ENCODE measurements around the gene JOSD2. TPM values are rescaled to one million over a fixed set of nuclear protein-coding genes. Genes with fewer than 3 reads are reported as not detected.
"Not testable (repeated sequence)": the region's sequence is repeated elsewhere in the genome, so short reads cannot be mapped to it uniquely, and the experiment has no call there.

JOSD2 gene
- total RNA-seq, 4 donors from 2014 or later: 26.3 to 45.1 (median 34.9) TPM

DNA sequence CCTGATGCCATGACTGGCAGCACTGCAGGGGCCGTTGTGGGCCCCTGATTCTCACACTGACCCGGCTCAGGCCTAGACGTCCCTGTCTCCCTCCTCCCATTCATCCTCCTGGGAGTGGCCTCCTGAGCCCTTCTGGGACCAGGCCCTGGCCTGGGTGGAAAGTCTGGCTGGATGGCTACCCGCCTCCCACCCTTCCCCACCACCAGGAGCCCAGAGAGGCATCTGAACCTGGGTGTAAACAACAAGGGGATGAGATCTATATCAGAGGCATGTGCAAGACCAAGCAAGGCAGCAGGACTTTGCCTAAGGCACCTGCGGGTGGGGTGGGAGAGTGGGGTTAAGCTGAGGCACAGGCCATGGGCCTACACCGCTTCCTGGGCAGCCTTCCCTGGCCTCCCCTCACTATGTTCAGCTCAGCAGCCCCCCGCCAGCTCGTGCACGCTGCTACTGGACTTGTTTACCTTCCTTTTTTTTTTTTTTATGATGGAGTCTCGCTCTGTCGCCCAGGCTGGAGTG, 24.7 kb upstream of the JOSD2 start:
- H3K4me1 ChIP-seq: no peaks in the 10 kb centered on the region
- no peak overlapping the region for H3K27ac ChIP-seq
- TF ChIP-seq POLR2A (IDR thresholded peaks at IDR 0.05): no peak
- TF ChIP-seq, protein P1, sequence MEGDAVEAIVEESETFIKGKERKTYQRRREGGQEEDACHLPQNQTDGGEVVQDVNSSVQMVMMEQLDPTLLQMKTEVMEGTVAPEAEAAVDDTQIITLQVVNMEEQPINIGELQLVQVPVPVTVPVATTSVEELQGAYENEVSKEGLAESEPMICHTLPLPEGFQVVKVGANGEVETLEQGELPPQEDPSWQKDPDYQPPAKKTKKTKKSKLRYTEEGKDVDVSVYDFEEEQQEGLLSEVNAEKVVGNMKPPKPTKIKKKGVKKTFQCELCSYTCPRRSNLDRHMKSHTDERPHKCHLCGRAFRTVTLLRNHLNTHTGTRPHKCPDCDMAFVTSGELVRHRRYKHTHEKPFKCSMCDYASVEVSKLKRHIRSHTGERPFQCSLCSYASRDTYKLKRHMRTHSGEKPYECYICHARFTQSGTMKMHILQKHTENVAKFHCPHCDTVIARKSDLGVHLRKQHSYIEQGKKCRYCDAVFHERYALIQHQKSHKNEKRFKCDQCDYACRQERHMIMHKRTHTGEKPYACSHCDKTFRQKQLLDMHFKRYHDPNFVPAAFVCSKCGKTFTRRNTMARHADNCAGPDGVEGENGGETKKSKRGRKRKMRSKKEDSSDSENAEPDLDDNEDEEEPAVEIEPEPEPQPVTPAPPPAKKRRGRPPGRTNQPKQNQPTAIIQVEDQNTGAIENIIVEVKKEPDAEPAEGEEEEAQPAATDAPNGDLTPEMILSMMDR (IDR thresholded peaks at IDR 0.05): no peak
- no peak overlapping the region for H3K4me3 ChIP-seq
- 75 to 78% methylated on average over 8 to 9 of the region's 11 CpGs for WGBS, 2 donors
- intact Hi-C loops (cut with DNase I): no loop called here
- no peak for DNase-seq
- H3K36me3 ChIP-seq: no peaks in the 10 kb centered on the region
- H3K27me3 ChIP-seq: peaks cover 0 to 28% (median 0%) of the 10 kb centered on the region in 4 donors
- H3K9me3 ChIP-seq: peaks cover 0 to 17% (median 0%) of the 10 kb centered on the region in 3 donors

DNA sequence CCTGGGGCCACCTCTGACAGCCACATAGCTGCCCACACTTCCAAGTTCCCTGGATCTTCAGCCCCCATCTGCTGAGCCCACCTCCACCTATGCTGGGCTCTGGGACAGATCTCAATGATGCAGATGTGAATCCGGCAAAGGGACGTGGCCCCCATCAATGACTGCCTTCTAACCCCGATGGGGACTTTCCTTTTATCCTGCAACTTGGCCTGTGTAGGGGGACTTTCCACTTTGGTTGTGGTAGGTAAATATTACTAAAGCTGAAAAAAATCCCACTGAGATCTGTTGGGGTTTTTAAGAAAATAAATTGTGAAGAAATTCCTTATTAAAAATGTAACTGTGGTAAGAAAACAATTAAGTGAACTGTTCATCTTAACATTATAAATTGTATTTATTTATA, 23.5 kb upstream of the JOSD2 start:
- TF ChIP-seq, protein P1 (IDR thresholded peaks at IDR 0.05): no peak
- no peak for TF ChIP-seq POLR2A (IDR thresholded peaks at IDR 0.05)
- WGBS, 2 donors: 51 to 61% methylated on average over 3 of the region's 3 CpGs
- intact Hi-C loops (cut with DNase I): no loop called here
- Histone ChIP-seq H3K27ac (no peak overlapping the region), H3K4me1 (no peaks in the 10 kb centered on the region), H3K9me3 (peaks cover 0 to 17% (median 0%) of the 10 kb centered on the region in 3 donors), H3K4me3 (no peak overlapping the region), H3K36me3 (no peaks in the 10 kb centered on the region), H3K27me3 (peaks cover 0 to 39% (median 0%) of the 10 kb centered on the region in 4 donors)
- DNase-seq: no peak

DNA sequence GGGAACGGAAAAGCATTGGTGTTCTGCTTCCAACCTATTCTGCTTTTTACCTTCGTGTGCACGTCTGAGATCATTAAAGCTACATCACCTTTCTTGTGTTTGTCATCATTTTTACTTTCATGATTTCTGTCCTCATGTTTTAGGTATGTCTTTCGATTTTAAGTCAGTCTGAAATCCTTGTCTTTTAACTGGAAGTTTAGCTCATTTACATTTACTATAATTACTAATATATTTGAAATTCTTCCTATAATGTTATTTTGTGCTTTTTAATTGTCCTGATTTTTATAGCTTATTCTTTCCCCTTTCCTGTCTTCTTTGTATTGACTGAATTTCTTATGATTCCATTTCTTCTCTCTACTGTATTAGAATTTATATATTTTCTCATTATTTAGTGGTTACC, 22.0 kb upstream of the JOSD2 start:
- Histone ChIP-seq H3K9me3 (peaks cover 0 to 17% (median 0%) of the 10 kb centered on the region in 3 donors), H3K4me3 (no peak overlapping the region), H3K4me1 (no peaks in the 10 kb centered on the region), H3K27me3 (peaks cover 0 to 49% (median 0%) of the 10 kb centered on the region in 4 donors), H3K27ac (no peak overlapping the region), H3K36me3 (no peaks in the 10 kb centered on the region)
- 79 to 92% methylated on average over 4 of the region's 4 CpGs for WGBS, 2 donors
- no peak for TF ChIP-seq POLR2A (IDR thresholded peaks at IDR 0.05)
- TF ChIP-seq, protein P1 (IDR thresholded peaks at IDR 0.05): no peak
- intact Hi-C loops (cut with DNase I): no loop called here
- DNase-seq: no peak

DNA sequence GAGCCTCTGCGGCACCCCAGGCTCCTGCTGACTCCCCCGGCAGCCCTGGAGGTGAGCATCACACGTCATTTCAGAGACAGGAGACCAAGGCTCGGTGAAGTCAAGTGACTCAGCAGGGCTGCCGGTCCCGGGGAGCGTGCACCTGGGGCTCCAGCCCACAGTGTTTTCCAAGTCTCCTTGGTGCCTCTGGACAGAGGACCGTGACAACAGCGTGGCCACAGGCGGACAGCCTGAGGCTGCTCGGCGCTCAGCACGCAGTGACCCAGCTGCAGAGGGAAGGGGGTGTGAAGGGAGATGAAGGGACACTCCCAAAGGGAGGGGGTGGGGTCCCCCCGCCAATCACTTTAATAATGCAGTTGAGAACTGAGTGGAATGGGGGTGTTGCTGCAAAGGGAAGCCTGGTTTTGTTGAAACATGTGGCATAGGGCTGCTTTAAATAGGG, 20.2 kb upstream of the JOSD2 start:
- Histone ChIP-seq H3K27ac (no peak overlapping the region), H3K36me3 (no peaks in the 10 kb centered on the region), H3K4me1 (no peaks in the 10 kb centered on the region), H3K4me3 (no peak overlapping the region), H3K27me3 (peaks cover 0 to 41% (median 0%) of the 10 kb centered on the region in 4 donors), H3K9me3 (peaks cover 0 to 17% (median 0%) of the 10 kb centered on the region in 3 donors)
- no peak for DNase-seq
- TF ChIP-seq, protein P1 (IDR thresholded peaks at IDR 0.05): no peak
- TF ChIP-seq POLR2A (IDR thresholded peaks at IDR 0.05): no peak
- intact Hi-C loops (cut with DNase I): no loop called here
- WGBS, 2 donors: 51 to 80% methylated on average over 1 to 7 of the region's 14 CpGs

DNA sequence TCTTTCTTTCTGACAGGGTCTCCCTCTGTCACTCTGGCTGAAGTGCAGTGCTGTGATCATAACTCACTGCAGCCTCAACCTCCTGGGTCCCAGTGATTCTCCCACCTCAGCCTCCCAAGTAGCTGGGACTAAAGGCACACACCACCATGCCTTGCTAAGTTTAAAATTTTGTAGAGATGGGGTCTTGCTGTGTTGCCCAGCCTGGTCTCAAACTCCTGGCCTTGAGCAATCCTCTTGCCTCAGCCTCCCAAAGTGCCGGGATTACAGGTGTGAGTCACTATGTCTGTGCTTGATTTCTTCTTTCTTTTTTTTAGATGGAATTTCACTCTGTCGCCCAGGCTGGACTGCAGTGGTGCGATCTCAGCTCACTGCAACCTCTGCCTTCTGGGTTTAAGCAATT, 17.1 kb upstream of the JOSD2 start:
- peaks cover 0 to 41% (median 0%) of the 10 kb centered on the region in 4 donors for H3K27me3 ChIP-seq
- DNase-seq; H3K4me1 ChIP-seq; H3K36me3 ChIP-seq; H3K4me3 ChIP-seq; H3K27ac ChIP-seq; H3K9me3 ChIP-seq; intact Hi-C loops (cut with DNase I): not testable (repeated sequence)
- WGBS, 2 donors: 68 to 69% methylated on average over 3 of the region's 3 CpGs

DNA sequence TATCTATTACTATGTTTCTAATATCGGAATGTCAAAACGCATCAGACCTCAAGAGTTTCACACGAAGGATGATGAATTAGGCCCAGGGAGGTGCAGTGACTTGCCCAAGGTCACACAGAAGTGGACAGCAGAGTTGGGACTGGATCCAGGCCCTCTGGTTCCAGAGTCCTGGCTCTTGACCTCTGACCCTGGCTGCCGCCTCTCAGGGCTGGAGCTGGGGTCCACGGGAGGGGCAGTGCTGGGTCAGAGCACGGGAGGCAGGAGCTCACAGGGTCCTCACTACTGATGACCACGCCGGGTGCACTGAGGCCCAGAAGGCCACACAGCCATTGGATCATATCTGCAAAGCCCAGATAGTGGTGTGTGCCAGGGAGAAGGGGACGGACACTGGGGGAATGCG, 11.9 kb upstream of the JOSD2 start:
- no peaks in the 10 kb centered on the region for H3K27me3 ChIP-seq
- H3K36me3 ChIP-seq: no peaks in the 10 kb centered on the region
- no peak overlapping the region for H3K27ac ChIP-seq
- DNase-seq: no peak
- WGBS, 2 donors: 91 to 93% methylated on average over 5 to 7 of the region's 10 CpGs
- no peaks in the 10 kb centered on the region for H3K9me3 ChIP-seq
- no peak overlapping the region for H3K4me3 ChIP-seq
- TF ChIP-seq, protein P1 (IDR thresholded peaks at IDR 0.05): no peak
- TF ChIP-seq POLR2A (IDR thresholded peaks at IDR 0.05): no peak
- intact Hi-C loops (cut with DNase I): no loop called here
- no peaks in the 10 kb centered on the region for H3K4me1 ChIP-seq

Data from esophagus squamous epithelium (tissue), 5 donors.